Fibroblast of skin of right quadriceps (primary cell): Measurements from ENCODE around the gene IRAK2.
"Not testable (repeated sequence)": the region's sequence is repeated elsewhere in the genome, so short reads cannot be mapped to it uniquely, and the experiment has no call there.

ENCODE experiments used
- DNase-seq: peaks from one replicate; pipeline ENCODE4 v3.0.0-alpha.2; 2013

IRAK2 gene

DNA sequence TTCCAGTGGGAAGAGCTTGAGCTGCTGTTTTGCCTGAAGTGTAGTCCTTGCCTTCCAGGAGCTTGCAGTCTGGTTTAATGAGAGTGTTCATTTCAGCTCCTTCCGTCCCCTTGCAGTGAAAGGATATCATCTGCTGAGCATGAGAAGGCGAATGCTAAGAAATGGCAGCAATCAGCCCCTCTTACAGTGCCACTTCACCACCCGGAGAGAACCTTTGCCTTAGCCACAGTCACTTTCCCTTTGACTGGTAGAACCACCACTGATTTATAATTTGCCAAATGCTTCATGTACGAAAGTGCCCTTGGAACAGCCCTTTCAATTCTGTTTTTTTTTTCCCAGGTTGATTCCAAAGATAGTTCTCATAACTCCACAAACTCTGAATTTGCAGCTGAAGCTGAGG is 95.1 kb downstream of the IRAK2 start:
- no peak for DNase-seq

DNA sequence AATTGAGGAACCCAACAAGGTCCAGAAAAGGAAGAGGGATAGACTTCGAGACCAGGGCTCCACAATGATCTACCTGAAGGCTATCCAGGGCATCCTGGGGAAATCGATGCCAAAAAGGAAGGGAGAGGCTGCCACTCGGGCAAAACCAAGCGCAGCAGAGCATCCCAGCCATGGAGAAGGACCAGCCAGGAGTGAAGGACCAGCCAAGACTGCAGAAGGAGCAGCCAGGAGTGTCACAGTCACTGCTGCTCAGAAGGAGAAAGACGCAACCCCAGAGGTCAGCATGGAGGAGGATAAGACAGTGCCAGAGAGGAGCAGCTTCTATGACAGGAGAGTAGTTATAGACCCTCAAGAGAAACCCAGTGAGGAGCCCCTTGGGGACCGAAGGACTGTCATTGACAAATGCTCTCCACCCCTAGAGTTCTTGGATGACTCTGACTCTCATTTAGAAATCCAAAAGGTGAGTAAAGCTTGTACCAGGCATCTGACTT is 95.5 kb downstream of the IRAK2 start:
- DNase-seq: no peak

DNA sequence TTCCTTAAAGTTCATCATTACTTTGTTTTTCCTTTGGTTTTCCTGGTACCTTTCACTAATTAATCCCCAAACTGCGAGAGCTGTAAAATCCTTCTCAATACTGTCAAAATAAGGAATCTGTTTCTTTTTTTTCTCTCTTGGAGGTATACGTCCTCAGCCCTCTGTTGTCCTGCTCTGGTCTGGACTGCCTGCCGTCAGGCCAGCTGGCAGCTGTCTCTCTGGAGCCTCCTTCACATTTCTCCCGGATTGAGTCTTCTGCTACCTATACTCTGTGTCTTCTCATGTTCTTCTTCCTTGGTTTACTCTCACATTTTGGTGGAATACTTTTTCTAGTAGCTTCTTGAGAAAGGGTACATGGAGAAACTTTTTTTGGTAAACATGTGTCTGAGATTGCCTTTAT is 97.3 kb downstream of the IRAK2 start:
- no peak for DNase-seq

DNA sequence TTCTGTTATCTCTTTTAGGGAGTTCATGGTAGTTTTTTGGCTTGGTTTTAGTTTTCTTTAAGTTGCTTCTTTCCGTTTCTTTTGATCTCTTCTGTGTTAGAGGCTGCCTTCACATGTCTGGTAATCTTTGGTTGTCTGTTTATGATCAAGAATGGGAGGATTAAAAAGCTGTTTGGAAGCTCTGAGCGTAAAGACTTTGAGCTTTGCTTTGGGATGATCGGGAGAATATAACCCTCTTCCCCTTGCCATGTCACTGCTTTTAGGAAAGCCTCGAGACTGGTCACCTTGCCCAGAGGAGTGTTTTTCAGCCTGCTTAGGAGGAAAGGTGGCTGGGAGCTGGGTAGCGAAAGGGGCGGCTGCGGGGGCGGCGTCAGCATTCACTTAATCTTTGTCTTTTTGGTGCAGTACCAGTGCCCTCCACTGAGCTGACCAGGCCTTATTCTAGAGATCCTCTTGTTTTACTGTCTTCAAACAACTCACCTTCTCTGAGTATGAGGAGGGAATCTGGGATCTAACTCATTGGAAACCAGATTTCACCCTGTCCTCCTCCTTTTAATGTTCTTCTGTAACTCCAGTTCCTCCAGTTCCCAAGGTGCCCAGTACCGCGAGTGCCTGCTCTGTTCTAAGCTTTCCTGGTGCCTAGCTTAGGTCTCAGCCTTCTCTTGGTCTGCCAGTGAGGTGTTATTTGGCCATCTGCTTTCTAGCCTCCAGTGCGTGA is 99.1 kb downstream of the IRAK2 start:
- peak; percentile 34 for DNase-seq

DNA sequence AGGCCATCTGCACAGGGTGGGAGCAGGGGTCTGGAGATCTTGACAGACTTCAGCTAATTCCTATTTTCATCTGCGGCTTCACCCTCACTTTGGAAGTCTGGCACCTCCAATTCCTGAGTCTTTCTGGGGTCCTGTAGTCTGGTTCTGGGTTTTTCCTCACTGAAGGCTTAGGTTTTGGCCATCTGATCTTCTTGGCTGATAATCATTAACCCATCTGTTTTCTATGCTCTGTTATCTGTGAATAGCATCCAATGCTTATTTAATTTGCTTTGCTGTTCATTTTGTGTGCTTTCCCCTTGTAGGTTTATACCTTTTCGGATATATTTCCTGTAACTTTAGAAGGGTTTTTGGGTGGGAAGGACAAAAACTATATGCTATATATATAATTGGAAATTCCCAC is 101.1 kb downstream of the IRAK2 start:
- no peak for DNase-seq

DNA sequence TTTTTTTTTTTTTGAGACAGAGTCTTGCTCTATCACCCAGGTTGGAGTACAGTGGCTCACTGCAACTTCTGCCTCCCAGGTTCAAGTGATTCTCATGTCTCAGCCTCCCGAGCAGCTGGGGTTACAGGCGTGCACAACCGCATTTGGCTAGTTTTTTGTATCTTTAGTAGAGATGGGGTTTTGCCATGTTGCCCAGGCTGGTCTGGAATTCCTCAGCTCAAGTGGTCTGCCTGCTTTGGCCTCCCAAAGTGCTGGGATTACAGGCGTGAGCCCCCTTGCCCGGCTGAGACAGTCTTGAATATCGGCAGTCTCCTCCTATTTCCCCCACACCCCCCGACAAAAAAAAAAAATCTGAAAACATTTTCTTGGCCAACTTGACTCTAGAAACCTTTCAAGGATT is 102.2 kb downstream of the IRAK2 start:
- DNase-seq: not testable (repeated sequence)

DNA sequence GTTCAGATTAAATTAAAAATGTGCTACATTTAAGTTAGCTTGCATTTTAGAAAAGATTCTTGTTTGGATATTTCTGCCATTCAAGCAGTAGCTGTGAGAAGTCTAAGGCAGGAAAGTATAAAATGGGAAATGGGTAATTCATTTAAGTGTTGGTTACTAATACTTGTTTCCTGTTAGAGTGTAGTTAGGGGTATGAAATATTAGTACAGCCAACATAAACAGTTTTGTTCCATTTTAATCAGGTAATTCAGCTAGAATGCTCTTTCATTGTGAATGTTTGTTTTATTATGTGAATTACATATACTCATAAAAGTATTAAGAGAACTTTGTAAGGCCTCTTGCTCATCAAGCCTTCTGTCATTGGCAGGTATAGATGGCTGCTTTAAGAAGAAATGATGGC is 103.4 kb downstream of the IRAK2 start:
- no peak for DNase-seq

DNA sequence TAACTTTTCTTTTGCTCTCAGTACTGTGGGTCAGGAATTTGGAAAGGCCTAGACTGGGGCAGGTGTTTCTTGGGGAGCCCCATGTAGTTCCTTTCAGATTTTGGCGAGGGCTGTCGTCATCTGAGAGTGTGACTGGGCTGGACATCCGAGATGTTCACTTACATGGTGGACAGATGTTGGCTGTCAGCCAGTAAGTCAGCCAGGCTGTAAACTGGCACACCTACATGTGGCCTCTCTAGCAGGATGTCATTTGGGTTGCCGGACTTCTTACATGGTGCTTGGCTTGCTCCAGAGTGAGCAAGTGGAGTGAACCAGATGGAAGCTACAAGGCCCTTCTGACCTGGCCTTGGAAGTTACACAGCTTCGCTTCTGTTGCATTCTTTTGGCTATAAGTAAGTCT is 104.2 kb downstream of the IRAK2 start:
- no peak for DNase-seq

DNA sequence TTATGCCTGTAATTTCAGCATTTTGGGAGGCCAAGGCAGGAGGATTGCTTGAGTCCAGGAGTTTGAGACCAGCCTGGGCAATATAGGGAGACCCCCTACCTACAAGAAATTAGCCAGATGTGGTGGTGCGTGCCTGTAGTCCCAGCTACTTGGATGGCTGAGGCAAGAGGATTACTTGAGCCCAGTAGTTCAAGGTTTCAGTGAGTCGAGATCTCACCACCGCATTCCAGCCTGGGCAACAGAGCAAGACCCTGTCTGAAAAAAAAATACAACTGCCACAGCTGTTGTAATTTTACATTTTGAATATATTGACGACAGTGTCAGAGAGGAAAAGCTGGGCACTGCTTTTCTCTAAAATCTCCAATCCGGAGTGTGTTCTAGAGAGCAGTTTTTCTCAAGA is 104.7 kb downstream of the IRAK2 start:
- no peak for DNase-seq

DNA sequence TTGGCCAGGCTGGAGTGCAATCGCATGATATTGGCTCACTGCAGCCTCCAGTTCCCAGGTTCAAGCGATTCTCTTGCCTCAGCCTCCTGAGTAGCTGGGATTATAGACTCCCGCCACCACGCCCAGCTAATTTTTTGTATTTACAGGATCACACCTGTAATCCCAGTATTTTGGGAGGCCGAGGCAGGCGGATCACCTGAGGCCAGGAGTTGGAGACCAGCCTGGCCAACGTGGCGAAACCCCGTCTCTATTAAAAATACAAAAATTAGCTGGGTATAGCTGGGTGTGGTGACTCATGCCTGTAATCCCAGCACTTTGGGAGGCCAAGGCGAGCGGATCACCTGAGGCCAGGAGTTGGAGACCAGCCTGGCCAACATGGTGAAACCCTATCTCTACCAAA is 107.8 kb downstream of the IRAK2 start:
- DNase-seq: not testable (repeated sequence)

DNA sequence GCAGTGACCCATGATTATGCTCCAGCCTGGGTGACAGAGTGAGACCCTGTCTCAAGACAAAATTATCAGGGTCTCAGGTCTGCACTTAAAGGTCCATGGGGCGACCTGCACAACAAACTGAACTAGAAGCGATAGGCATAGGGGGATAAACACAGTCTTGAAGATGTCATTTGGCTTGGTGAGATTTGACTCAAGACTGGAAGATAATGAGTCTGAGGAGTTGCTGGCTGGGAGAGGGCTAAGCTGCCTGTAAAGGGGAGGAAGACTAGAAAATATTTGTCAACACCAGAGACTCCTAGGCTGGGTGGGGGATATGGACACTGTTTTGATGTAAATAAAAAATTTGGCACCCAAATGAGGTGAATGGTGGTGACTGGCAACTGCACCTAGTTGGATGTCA is 108.3 kb downstream of the IRAK2 start:
- DNase-seq: no peak

DNA sequence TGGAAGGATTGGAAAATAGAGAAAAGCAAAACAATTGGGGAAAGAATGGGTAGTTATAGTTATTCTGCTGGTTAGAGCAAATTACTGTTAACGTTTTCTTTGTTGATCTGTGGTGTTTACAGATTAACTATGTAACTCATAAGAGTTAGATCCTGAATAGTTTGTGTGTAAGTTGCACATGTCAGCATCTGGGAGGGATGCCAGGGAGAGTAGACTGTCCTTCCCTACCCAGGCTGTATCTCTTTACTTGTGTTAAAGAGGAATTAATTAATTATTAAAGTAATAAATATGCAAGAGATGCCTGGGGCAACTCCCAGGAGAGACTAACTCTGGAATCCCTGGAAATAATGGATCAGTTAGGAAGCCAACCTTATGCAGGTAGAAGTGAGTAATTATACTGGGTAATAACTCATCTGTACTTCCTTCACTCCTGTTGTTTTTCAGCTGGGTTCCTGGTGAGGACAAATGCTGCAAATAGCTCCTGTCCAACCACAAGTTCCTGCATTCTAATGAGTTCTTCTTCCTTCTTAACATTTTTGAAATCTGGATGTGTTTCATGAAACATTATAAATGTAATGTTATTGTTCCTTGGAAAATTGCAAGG is 109.1 kb downstream of the IRAK2 start:
- DNase-seq: no peak

DNA sequence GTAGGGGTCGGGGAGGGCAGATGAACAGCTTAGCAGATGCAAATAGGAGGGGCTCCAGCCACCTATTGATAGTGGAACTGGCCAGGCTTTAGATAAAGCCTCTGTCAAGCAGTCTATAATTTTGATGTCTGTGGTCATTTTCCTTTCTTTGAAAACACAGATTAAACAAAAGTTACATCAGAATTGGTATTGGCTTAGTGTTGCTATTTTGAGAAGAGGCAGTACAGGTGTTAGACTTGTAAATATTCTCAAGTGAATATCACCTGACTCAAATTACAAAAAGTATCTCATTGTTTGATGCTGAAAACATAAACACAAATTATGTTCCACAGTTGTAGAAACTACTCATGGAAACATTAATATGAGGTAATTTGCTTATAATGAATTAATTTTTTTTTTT is 109.9 kb downstream of the IRAK2 start:
- no peak for DNase-seq

DNA sequence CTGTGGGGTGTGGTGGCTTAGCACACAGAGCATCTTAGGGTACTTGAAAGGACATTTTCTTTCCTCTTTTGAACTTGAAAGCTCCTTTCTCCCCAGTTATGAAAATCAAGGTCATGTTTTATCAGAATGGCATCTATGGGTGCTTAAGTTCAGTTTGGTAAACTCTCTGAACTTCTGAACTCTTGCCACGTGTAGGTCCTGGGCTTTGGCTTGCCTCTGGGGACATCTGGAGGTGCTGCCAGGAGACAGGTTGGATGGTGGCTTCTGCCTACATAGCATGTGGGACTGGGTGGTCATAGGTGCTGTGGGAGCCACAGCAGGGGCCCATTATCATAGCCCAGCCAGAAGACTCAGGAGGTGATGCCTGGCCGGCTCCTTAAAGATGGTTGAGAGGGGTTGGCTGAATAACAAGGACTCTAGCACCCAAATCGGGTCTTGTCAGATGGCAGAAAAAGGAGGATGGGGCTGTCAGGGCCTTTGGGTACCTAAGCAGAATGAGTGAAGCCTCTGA is 112.5 kb downstream of the IRAK2 start:
- DNase-seq: no peak

DNA sequence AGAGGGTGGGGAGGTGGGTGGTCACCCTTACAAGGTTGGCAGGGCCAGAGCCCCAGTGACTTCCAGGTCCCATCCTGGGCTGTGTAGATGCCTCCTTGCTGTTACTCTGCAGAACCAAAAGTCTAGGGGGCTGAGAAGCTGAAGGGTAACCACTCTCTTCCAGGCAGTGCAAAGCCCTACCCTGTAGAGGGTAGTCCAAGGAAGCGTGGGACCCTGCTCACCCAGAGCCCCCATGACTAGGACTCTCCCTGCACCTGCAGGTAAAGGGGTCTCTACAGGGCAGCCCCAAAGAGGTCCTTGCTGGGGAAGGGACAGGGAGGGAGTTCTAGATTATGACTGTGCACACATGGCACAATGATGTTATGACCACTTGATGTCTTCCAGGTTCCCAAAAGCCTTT is 113.8 kb downstream of the IRAK2 start:
- DNase-seq: no peak

DNA sequence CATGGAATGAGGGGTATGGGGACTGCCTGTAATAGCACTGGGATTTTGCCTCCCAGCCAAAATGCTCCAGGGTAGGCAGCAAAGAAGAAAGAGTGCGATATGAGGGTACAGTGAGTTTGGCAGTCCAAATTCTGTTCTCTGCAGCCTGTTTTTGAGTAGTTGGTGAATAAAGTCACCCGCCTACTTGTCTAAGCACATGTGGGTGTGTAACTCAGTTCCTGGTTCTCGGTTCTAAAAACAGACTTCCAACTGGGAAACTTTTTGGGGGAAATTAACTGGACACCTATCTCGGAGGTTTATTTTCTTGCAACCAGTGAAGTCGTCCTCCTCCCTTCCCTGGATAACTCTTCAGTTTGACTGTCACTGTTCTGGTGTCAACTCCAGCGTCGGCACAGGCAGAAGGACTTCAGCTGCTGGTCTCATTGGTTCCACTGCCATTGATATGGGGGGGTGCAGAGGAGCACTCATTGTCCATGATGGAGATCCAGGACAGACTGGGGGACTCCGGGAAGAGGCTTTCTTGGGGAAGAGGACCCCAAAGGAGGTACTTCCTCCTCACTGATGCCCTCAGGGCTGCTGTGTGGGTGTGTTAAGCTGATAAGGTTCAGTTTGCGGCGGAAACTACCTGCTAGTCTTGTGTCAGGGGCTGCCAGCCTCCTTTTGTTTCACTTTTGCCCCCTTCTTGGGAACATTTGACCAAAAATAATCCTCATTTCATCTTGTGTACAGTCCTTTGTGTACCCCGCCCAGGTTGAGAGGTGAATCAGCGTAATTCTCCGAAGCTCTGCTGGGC is 114.9 kb downstream of the IRAK2 start:
- DNase-seq: no peak

DNA sequence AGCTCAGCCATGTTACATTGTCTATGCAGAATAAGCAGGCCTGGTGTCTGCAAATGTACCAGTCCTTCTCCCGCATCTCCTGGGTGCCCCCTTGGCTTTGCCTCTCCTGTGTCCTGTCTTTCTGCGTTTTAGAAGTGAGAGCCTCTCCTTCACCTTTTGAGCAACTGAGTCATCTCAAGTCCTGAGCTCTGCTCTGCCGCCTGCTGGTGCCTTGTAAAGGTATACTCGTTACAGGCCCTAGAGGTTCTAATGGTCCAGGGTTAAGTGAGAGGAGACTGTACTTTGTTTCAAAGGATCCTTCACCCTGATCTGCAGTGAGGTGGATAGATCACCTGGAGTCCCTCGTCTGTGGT is 115.4 kb downstream of the IRAK2 start:
- DNase-seq: no peak

DNA sequence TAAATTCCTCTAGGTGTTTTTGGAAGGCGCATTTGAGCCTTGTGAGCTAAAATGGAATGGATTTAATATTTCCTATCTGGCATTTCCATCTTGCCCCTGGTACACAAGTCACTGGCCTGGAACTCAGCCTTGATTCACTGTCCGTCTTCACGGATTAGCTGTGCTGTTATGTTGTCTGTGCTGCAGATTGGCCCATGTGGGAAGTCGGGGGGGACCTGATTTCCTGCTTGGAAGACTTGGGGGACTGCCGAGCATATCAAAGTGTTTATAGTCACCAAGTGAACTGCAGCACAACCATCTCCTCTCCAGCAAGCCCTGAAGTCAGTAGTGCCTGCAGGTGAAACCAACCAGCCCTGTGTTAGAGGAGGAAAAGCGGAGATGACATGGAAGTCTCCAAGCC is 115.9 kb downstream of the IRAK2 start:
- DNase-seq: no peak

DNA sequence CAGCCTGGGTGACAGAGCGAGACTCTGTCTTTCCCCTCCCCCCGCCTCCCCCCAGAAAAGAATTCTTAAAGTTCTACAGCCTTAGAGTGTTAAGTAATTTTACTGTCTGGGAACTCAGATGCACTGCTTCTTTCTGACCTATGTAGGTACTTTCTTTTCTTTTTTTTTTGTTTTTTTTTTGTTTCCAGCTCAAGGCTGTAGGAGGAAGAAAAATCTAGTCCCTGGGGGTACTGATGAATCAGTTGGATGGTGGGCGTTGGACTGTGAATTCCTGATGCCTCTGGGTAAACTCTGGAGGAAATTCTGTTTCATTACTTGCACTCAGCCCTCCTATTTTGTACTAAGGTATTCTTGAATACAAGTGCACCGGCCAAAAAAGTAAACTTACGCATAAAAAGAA is 117.2 kb downstream of the IRAK2 start:
- peak; percentile 56 for DNase-seq

DNA sequence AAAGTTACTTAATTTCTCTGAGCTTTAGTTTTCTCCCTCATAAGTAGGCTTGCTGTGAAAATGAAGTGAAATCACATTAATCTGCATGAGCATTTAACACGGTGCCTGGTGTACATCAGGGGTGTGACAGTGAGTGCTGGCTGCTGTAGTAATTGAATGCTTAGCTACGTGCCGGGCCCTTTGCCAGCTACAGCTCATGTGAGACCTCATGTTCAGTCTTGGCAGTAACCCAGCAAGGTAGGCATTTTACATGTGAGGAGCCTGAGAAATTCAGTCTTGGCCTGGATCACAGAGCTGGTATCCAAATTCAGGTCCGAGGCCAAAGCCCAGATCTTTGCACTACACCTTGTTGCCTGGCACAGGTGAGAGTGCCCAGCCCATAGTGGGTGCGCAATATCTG is 118.9 kb downstream of the IRAK2 start:
- DNase-seq: no peak

DNA sequence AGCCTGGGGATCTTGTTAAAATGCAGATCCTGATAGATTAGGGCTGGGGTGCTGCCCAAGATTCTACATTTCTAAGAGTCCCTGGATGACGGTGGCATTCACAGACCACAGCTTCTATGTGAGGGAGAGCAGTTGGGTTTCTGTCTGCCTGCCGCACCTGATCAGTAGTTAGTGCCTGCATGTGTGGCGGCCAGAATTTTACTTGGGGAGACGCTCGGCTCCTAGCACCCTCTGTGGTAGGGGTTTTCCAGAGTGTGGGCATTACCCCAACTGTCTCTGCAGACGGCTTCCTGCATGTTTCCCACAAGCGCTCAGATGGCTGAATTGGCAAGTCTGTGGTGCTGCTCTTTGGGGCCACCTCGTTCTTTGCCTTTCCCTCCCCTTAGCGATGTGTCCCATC is 119.8 kb downstream of the IRAK2 start:
- DNase-seq: no peak

DNA sequence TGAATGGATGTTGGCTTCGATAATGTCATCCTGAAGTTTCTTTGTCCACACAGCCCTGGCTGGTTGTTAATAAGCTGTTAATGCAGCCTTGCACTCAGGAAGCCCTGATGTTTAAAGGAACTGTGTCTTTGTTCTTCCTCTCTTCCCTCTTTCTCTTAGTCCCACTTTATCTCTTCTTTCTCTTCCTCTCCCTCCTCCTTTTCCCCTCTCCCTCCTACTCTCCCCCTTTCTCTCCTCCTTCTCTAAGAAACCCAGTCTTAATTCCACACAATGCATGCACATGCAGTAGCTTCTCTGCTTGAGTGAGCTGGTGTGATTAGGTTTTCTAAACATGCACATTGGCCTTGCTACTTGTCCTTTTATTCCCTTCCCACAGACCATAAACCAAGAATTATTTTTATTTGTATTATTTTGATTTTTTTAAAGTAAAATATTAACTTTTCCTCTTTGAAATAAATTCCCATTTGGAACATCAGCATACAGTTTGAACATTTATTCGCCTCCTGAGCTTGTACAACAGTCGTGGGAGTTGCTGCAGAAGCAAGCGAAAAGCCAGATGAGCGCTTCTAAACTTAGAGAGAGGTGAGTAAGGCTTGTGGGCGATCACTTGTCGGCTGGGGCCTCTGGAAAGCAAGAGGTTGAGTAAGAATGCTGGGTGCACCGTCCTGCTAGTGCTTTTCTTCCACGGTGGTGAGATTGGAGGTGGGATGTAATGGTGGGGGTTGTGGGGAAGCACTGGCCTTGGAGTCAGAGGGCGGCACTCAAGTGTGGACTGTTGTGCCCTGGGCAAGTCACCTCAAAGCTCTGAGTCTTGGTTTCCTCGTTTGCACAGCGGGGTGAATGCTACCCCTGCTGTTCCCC is 120.8 kb downstream of the IRAK2 start:
- DNase-seq: no peak

DNA sequence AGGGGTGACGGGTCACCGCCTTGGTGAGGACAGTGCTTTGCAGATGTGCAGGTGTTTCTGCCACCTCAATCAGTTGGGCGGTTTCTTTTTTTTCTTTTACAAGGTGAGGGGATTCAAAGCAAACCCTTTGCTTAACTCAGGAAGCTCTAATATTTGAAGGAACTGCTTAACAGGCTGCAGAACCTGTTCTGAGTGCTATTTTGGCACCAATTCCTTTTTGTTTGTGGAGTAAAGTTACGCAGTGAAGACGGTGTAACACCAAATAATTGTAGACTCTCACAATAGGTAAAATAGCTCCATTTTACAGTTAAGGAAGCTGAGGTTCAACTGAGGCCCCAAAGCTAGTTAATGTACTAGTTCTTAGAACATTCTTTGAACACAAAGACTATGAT is 121.4 kb downstream of the IRAK2 start:
- no peak for DNase-seq
